NOMO-1 treated with dmso at 0.1 percent for 144 hours (cell line): ENCODE results near the gene GAL.

Experiments used
- DNase-seq: peaks from one replicate; lab custom pipeline; 2025; ENCODE audit not compliant: unreplicated experiment; lab: John Stamatoyannopoulos, UW

The GAL gene

DNA sequence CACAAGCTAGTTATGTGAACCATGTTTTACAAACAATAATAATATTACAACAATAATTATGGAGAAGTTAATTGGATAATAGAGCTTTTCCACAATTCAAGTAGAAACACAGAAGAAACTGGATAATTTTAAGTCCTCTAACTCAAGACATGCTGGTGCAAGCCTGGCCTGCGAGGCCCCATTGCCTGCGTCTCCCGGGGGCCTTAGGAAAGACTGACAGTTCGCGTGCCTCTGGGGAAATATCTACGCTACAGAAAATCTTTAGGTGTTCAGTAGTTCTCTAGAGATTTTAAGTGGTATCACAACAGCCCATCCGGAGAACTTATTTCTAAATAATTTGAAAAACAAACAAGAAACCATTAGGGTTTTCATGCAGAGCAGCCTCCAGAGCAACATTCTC lies 23.2 kb downstream of the GAL start:
- no peak for DNase-seq

DNA sequence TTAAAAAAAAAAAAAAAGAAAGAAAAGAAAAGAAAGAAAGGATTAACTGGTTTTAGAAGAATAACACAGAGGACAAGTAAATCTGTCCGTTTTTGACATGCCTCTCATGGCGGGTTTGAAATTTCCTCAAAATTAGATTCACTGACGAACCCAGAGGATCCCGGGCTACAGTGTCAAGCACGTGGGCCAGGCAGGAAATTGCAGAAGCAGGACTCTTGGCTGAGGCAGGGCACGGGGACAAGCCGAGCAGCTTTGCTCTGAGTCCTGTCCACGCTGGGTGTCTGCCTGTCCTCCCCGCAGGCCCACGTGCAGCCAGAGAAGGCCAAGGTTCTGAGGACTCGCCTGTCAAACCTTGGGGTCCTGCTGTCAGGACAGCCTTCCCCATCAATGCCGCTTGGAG lies 24.7 kb downstream of the GAL start:
- no peak for DNase-seq

DNA sequence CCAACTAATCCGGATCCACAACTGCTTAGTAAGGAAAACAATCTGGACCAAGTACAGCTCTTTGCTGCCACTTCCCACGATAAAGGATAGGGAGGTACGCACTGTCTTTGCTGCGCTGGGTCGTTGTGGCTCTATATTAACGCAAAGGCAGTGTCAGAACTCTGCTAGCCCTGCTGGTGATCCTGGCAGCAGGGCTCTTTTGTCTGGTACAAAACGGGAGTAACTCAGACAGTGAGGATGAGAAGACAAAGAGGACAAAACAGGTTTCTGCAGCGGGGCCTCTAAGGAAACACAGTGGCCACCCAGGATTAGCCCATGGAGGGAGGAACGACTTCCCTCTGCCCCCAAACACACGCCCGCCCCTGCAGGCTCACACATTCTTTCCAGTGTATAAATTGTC lies 26.1 kb downstream of the GAL start:
- no peak for DNase-seq

DNA sequence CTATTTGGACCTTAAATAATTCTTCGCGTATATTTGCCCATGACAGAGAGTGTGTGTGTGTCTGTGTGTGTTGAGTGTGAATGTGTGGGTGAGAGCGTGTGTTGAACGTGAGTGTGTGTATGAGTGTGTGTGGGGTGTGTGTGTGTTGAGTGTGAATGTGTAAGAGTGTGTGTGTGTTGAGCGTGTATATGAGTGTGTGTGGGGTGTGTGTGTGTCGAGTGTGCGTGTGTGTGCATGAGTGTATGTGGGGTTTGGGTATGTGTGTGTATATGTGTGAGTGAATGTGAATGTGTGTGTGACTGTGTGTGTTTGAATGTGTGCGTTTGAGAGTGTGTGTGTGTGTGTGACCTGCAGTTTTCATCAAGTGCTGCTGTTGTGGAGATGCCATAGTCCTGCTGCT lies 26.8 kb downstream of the GAL start:
- DNase-seq, result no peak

DNA sequence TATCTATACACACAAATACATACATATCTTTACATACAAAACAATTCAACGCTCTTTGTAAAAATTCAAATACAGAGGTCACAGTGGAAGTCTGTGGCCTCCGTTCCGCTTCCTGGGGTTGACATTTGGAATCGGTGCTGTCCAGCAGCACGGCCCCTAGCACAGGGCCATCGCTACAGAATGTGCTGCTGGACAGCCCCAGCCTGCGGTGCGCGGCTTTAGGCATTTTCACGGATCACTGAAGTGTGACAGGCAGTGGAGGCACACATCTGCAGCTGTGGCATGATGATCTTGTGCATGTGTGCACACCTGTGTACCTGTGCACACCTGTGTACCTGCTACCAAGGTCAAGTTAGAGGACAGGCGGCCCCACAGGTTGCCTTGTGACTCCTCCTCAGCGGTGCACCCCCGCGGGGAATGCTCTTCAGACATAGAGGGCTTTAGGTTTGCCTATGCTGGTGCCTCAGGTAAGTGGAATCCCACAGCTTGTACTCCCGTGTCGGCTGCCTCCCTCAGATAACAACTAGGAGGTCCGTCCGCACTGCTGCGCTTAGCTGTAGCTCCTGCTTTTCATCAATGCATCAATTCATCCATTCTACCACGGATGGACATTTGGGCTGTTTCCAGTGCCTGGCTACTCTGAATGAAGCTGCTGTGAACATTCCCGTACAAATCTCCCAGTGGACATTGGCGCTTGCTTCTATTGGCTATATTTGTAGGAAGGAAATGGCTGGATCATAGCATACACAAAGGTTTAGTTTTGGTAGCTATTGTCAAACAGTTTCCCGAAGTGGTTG lies 29.9 kb downstream of the GAL start:
- no peak for DNase-seq

DNA sequence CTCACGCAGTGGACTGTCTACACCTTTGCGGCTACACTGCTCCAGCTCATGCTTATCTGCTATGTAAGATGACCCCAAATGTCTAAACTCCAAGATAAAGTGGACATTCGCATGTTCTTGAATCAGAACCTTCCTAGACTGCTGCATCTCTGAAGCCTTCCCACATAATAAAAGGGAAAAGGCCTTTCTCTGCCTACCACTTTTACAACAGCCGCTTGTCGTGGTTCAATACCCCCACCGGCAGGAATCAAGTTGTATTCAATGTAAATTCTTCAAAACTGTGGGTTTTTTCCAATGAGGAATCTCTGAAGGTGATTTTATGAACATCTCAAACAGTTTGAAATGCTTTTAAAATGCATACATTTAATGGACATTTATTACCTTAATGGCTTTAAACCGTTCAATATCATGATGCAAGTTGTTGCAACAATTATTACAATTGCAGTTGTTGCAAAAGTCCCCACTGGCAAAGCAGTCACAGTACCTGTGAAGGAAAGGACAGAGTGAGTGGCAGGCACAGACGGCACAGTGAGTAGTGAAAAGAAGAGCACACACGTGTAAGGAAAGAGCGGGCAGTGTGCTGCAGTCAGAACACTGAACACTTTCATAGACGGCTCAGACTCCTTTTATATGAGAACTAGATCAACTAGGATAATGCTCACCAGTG lies 31.2 kb downstream of the GAL start:
- no peak for DNase-seq

DNA sequence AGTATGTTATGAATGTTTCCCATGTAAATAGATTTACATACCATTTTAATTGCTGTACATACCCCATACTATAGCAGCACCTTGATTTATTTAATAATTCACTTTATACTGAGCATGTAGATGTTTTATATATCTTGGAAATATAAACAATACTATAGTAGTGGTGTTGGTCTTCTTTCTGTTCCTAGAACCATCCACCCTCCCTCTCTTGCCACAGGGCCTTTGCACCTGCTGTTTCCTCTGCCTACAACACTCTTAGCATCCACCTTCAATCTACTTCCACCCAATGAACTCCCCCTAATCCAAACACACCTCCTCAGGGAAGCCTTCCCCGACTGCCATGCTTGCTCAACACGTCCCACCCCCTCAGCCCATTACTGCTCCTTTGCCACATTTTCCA lies 36.7 kb downstream of the GAL start:
- DNase-seq, result no peak

DNA sequence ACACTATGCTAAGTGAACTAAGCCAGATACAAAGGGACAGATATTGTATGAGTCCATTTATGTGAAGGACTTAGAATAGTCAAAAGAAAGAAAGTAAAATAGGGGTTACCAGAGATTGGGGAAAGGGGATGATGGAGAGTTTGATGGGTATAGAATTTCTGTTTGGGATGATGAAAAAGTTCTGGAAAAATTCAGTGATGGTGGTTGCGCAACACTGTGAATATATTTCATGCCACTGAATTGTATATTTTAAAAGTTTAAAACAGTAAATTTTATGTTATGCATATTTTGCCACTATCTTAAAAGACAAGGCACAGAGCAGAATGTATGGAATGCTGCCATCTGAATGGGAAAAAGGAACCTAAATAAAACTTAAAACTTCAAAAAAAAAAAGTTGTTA lies 37.8 kb downstream of the GAL start:
- no peak for DNase-seq

DNA sequence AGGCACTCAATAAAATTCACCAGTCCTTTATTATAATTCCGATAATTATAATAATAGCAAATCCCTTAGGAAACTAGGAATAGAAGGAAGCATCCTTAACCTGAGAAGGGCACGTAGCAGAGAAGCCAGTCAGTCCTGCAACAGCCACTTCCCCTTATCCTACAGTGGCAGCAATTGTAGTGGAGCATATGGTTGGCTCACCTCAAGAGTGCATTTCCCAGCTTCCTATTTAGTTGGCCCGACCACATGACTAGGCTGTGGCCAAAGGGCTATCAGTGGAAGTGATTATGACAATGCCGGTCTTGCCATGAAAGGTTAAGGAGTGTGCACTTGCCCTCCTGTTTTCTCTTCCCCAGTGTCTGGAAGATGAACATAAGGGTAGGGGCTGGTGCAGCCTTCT lies 39.9 kb downstream of the GAL start:
- DNase-seq, result peak; percentile 38

DNA sequence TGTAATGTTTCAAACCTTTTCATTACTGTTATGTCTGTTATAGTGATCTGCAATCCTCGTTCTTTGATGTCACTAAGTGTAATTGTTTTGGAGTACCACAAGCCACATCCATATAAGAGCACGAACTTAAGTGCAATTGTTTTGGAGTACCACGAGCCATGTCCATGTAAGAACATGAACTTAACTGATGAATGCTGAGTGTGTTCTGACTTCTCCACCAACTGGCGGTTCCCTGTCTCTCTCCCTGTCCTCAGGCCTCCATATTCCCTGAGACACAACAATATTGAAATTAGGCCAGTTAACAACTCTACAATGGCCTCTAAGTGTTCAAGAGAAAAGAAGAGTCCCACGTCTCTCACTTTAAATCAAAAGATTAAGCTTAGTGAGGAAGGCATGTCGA lies 43.4 kb downstream of the GAL start:
- no peak for DNase-seq

DNA sequence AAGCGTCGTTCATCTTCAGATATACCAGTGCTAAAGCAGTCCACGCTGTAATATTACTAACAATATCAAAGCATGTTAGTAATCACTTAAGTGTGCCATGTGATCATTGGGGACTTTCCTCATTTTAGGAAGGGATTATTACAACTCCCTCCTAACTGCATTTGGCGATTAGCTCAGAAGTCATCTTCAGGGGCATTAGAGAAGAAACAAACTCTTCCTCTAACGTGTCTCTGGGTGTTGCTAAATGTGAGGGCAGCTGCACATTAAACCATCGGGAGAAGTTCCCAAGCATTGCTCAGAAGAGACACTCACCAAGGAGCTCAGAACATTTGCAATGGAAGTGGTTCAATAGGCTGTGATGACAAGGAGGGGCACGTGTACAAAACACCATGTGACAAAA lies 49.8 kb downstream of the GAL start:
- DNase-seq, result no peak

DNA sequence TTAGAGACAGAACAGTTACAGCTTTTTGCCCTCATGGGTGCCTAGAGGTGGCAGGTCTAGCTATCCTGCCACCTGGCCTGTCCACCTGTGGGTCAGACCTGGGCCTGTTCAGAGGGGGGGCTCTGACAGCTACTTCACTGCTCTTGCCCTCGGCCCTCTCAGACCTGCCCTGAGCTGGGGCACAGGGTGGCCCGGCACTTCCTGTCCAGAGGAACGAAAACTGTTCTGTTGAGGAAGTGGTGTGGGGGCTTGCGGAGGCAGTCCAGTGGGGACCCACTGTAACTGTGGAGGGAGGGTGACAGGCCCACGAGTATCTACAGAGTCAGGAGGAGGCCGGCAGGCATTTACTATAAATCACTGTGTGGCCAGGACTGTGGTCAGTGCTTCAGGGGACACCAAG lies 50.8 kb downstream of the GAL start:
- no peak for DNase-seq

DNA sequence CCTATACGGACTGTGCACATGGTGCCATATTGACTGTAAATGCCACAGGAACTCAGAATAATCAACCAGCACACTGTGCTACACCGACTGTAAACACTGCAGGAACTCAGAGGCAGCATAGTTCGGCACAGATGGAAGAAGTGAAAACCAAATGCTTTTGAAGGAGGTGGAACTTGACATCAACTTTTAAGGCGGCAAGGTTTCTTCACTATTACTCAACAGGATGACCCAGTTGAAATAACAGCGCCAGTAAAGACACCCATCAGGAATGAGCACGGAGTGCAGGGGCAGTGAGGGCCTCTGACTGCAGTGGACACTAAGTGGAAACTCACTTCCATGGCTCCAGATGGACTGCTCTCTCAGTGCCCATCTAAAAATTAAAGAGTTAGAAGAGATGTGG lies 51.3 kb downstream of the GAL start:
- peak; percentile 43 for DNase-seq
